Parathyroid adenoma (tissue), 2 donors: ENCODE data around the gene GALK1.

ENCODE experiments used
- H2AFZ ChIP-seq: fragments of 300-600 bp; sonication (generic); one replicate; pipeline ENCODE4 v1.7.0; 2017; ENCODE audit warnings: antibody characterized with exemption, mild to moderate bottlenecking
- H3K27ac ChIP-seq: fragments of 300-600 bp; sonication (generic); one replicate; pipeline ENCODE4 v1.7.0; 2017
- H3K27me3 ChIP-seq: fragments of 300-600 bp; sonication (generic); one replicate; pipeline ENCODE4 v1.7.0; 2017; ENCODE audit warnings: low read length; ENCODE audit not compliant: control insufficient read depth, insufficient read depth
- H3K36me3 ChIP-seq: fragments of 300-600 bp; sonication (generic); one replicate; pipeline ENCODE4 v1.7.0; 2017; ENCODE audit warnings: low read length; ENCODE audit not compliant: control insufficient read depth, insufficient read depth
- H3K4me1 ChIP-seq: fragments of 300-600 bp; sonication (generic); one replicate; pipeline ENCODE4 v1.7.0; 2017; ENCODE audit warnings: control low read depth
- H3K4me2 ChIP-seq: fragments of 300-600 bp; sonication (generic); one replicate; pipeline ENCODE4 v1.7.0; 2017; ENCODE audit warnings: low read length
- H3K4me3 ChIP-seq: fragments of 300-600 bp; sonication (generic); one replicate; pipeline ENCODE4 v1.7.0; 2017; ENCODE audit warnings: low read depth, low read length
- H3K79me2 ChIP-seq: fragments of 300-600 bp; sonication (generic); one replicate; pipeline ENCODE4 v1.7.0; 2017; ENCODE audit warnings: control low read depth
- H3K9ac ChIP-seq: fragments of 300-600 bp; sonication (generic); one replicate; pipeline ENCODE4 v1.7.0; 2017; ENCODE audit warnings: mild to moderate bottlenecking
- H3K9me3 ChIP-seq: fragments of 300-600 bp; sonication (generic); one replicate; pipeline ENCODE4 v1.7.0; 2017; ENCODE audit warnings: low read length; ENCODE audit not compliant: control insufficient read depth
- CTCF ChIP-seq: fragments of 300-600 bp; sonication (generic); IDR thresholded peaks from one replicate; pipeline ENCODE4 v1.7.0; 2017; ENCODE audit warnings: antibody characterized with exemption, mild to moderate bottlenecking
- donor health status: primary hyperparathyroidism.

Gene GALK1

GRCh38 chr17:75729351-75729750, 35.6 kb downstream of the GALK1 start:
- Histone ChIP-seq H3K36me3 (no peaks in the 10 kb centered on the region), H3K27ac (no peak overlapping the region), H3K27me3 (no peaks in the 10 kb centered on the region), H3K4me1 (no peaks in the 10 kb centered on the region), H3K4me2 (no peak overlapping the region), H3K4me3 (no peak overlapping the region), H3K9ac (no peak overlapping the region), H2AFZ (no peak overlapping the region), H3K79me2 (no peaks in the 10 kb centered on the region), H3K9me3 (no peaks in the 10 kb centered on the region)
- no peak for TF ChIP-seq CTCF

- no peak overlapping the region for H3K9ac ChIP-seq
- TF ChIP-seq CTCF: no peak
- H3K36me3 ChIP-seq: no peaks in the 10 kb centered on the region
- H2AFZ ChIP-seq: no peak overlapping the region
- H3K4me1 ChIP-seq: no peaks in the 10 kb centered on the region
- H3K27ac ChIP-seq: no peak overlapping the region
- no peak overlapping the region for H3K4me3 ChIP-seq
- no peaks in the 10 kb centered on the region for H3K9me3 ChIP-seq
- no peak overlapping the region for H3K4me2 ChIP-seq
- no peaks in the 10 kb centered on the region for H3K79me2 ChIP-seq
- H3K27me3 ChIP-seq: no peaks in the 10 kb centered on the region
Measured at GRCh38 chr17:75727391-75727790, 37.6 kb downstream of the GALK1 start.

- Histone ChIP-seq H3K27me3 (no peaks in the 10 kb centered on the region), H3K9me3 (no peaks in the 10 kb centered on the region), H3K9ac (no peak overlapping the region), H2AFZ (no peak overlapping the region), H3K27ac (no peak overlapping the region), H3K36me3 (no peaks in the 10 kb centered on the region), H3K4me3 (no peak overlapping the region), H3K79me2 (no peaks in the 10 kb centered on the region), H3K4me1 (no peaks in the 10 kb centered on the region), H3K4me2 (no peak overlapping the region)
- no peak for TF ChIP-seq CTCF
Measured at GRCh38 chr17:75725504-75725903, 39.5 kb downstream of the GALK1 start.

- Histone ChIP-seq H3K9me3 (no peaks in the 10 kb centered on the region), H3K4me3 (no peak overlapping the region), H3K79me2 (no peaks in the 10 kb centered on the region), H3K9ac (no peak overlapping the region), H3K4me2 (no peak overlapping the region), H3K36me3 (no peaks in the 10 kb centered on the region), H2AFZ (no peak overlapping the region), H3K27me3 (no peaks in the 10 kb centered on the region), H3K27ac (no peak overlapping the region), H3K4me1 (no peaks in the 10 kb centered on the region)
- TF ChIP-seq CTCF: no peak
Measured at GRCh38 chr17:75724016-75725003, 40.7 kb downstream of the GALK1 start.
